Colonic mucosa (tissue), 4 donors: ENCODE data around the gene MAPK13. TPM values are rescaled to one million over a fixed set of nuclear protein-coding genes. Genes with fewer than 3 reads are reported as not detected.

Experiments used
- DNase-seq: peaks from one replicate; pipeline ENCODE4 v3.0.0-alpha.2; 2020
- H3K27ac ChIP-seq: fragments of 200-600 bp; one replicate; pipeline ENCODE4 v1.8.0; 2021
- H3K27me3 ChIP-seq: fragments of 200-600 bp; one replicate; pipeline ENCODE4 v1.8.0; 2021
- H3K36me3 ChIP-seq: fragments of 200-600 bp; one replicate; pipeline ENCODE4 v1.8.0; 2021
- H3K4me1 ChIP-seq: fragments of 200-600 bp; one replicate; pipeline ENCODE4 v1.8.0; 2021; ENCODE audit warnings: mild to moderate bottlenecking
- H3K4me3 ChIP-seq: fragments of 200-600 bp; one replicate; pipeline ENCODE4 v1.8.0; 2021
- H3K9ac ChIP-seq, 2 donors: one replicate each; pipeline ENCODE4 v1.7.0; 2013; ENCODE audit warnings: control low read depth in 2 of 2, low read depth in 2 of 2, low read length in 2 of 2
- H3K9me3 ChIP-seq: fragments of 200-600 bp; one replicate; pipeline ENCODE4 v1.8.0; 2021
- CTCF ChIP-seq: fragments of 200-600 bp; IDR thresholded peaks from one replicate; pipeline ENCODE4 v1.8.0; 2022; ENCODE audit warnings: antibody characterized with exemption, mild to moderate bottlenecking
- intact Hi-C: fragments of 100-400 bp; cut with DNase I; formaldehyde crosslinking; loops from one replicate; pipeline ENCODE4 v1.14.1; 2022
- total RNA-seq, 2 donors: library from RNA; stranded (reverse); fragmentation: NEBNext Ultra II Directional in 1 of 2; extraction: Animal tissue kit (Norgen Biotek cat#: 25700) in 1 of 2; gene quantifications; one replicate each; pipeline ENCODE4 v1.2.1, GENCODE V29; 2021
- donor health status: healthy.
- donor health status: DM: no; HTN: no; CAD: no.
- donor health status: DM: no; HTN: no; CAD: no.

The MAPK13 gene
- total RNA-seq, 2 donors from 2014 or later, result 166 to 186 TPM

- H3K4me1 ChIP-seq, result peaks cover 4% of the 10 kb centered on the region
Observed at GRCh38 chr6:36094753-36095496, 35.4 kb upstream of the MAPK13 start.

GRCh38 chr6:36095497-36096391 lies 34.6 kb upstream of the MAPK13 start:
- no peaks in the 10 kb centered on the region for H3K36me3 ChIP-seq
- H3K9ac ChIP-seq, result peak overlapping the region; percentile 36 to 52
- H3K4me3 ChIP-seq, result no peak overlapping the region
- TF ChIP-seq CTCF, result no peak
- no peaks in the 10 kb centered on the region for H3K9me3 ChIP-seq
- no peaks in the 10 kb centered on the region for H3K27me3 ChIP-seq
- H3K4me1 ChIP-seq, result peaks cover 4% of the 10 kb centered on the region
- peak overlapping the region; percentile 74 for H3K27ac ChIP-seq
- peak; percentile 83 for DNase-seq
- intact Hi-C loops, result loop anchor here (2.0 kb wide), 1 partner anchor 69 kb away; the partner anchor contains the start of gene MAPK14

More at GRCh38 chr6:36094753-36095496, 35.4 kb upstream of the MAPK13 start:
- Histone ChIP-seq H3K27ac (peak overlapping the region; percentile 74), H3K9me3 (no peaks in the 10 kb centered on the region), H3K4me3 (no peak overlapping the region), H3K27me3 (no peaks in the 10 kb centered on the region), H3K36me3 (no peaks in the 10 kb centered on the region), H3K9ac (peak overlapping the region; percentile 36 to 52)
- peak; percentile 91 for DNase-seq
- intact Hi-C loops, result loop anchor here (2.0 kb wide), 1 partner anchor 68 kb away; the partner anchor contains the start of gene MAPK14
- TF ChIP-seq CTCF, result peak; percentile 97

GRCh38 chr6:36098253-36098919 lies 31.9 kb upstream of the MAPK13 start:
- Histone ChIP-seq H3K9ac (no peak overlapping the region), H3K9me3 (no peaks in the 10 kb centered on the region), H3K36me3 (no peaks in the 10 kb centered on the region), H3K27me3 (no peaks in the 10 kb centered on the region), H3K4me3 (no peak overlapping the region), H3K4me1 (peaks cover 4% of the 10 kb centered on the region), H3K27ac (no peak overlapping the region)
- no peak for TF ChIP-seq CTCF
- intact Hi-C loops, result no loop called here
- no peak for DNase-seq

- H3K27ac ChIP-seq, result no peak overlapping the region
- no peaks in the 10 kb centered on the region for H3K27me3 ChIP-seq
- no peak for TF ChIP-seq CTCF
- DNase-seq, result no peak
- peaks cover 4% of the 10 kb centered on the region for H3K4me1 ChIP-seq
- no peaks in the 10 kb centered on the region for H3K36me3 ChIP-seq
- H3K9me3 ChIP-seq, result no peaks in the 10 kb centered on the region
- H3K9ac ChIP-seq, result no peak overlapping the region
- no peak overlapping the region for H3K4me3 ChIP-seq
- intact Hi-C loops, result no loop called here
Observed at GRCh38 chr6:36098920-36099647, 31.2 kb upstream of the MAPK13 start.
